IPS-NIHi7 (cell line): Measurements from ENCODE around the gene CTSL.

Experiments used
- DNase-seq: peaks from one replicate; pipeline ENCODE4 v3.0.0; 2012; ENCODE audit warnings: mixed read lengths; ENCODE audit errors: extremely low spot score

The CTSL gene

GRCh38 chr9:87699835-87700234 is 26.1 kb upstream of the CTSL start:
- no peak for DNase-seq

- DNase-seq, result no peak
Observed at GRCh38 chr9:87701491-87701890, 24.4 kb upstream of the CTSL start.

GRCh38 chr9:87701931-87702421 is 23.9 kb upstream of the CTSL start:
- no peak for DNase-seq

GRCh38 chr9:87702921-87703320 is 23.0 kb upstream of the CTSL start:
- no peak for DNase-seq

GRCh38 chr9:87703636-87704276 is 22.2 kb upstream of the CTSL start:
- no peak for DNase-seq

GRCh38 chr9:87704342-87704741 is 21.6 kb upstream of the CTSL start:
- DNase-seq, result no peak

- DNase-seq, result no peak
Observed at GRCh38 chr9:87706066-87706739, 19.7 kb upstream of the CTSL start.

- DNase-seq, result no peak
Observed at GRCh38 chr9:87707805-87708506, 18.0 kb upstream of the CTSL start.

- no peak for DNase-seq
Observed at GRCh38 chr9:87708546-87708945, 17.4 kb upstream of the CTSL start.

- no peak for DNase-seq
Observed at GRCh38 chr9:87708986-87709728, 16.8 kb upstream of the CTSL start.

GRCh38 chr9:87710443-87710842 is 15.5 kb upstream of the CTSL start:
- no peak for DNase-seq

GRCh38 chr9:87711857-87712800 is 13.8 kb upstream of the CTSL start:
- DNase-seq, result no peak

- no peak for DNase-seq
Observed at GRCh38 chr9:87712801-87713277, 13.1 kb upstream of the CTSL start.

- DNase-seq, result no peak
Observed at GRCh38 chr9:87713278-87713987, 12.5 kb upstream of the CTSL start.

- DNase-seq, result no peak
Observed at GRCh38 chr9:87713988-87714330, 12.0 kb upstream of the CTSL start.

- no peak for DNase-seq
Observed at GRCh38 chr9:87714819-87715218, 11.1 kb upstream of the CTSL start.

- no peak for DNase-seq
Observed at GRCh38 chr9:87716141-87716540, 9.8 kb upstream of the CTSL start.

GRCh38 chr9:87717456-87717855 is 8.5 kb upstream of the CTSL start:
- DNase-seq, result no peak

- no peak for DNase-seq
Observed at GRCh38 chr9:87718231-87718630, 7.7 kb upstream of the CTSL start.

- DNase-seq, result no peak
Observed at GRCh38 chr9:87718852-87719612, 6.9 kb upstream of the CTSL start.
